Stomach (tissue), 4 donors: ENCODE results near the gene TIMM17A.

Experiments used
- POLR2A ChIP-seq, 4 donors: fragments of 450-650 bp; IDR thresholded peaks; one replicate each; pipeline ENCODE4 v1.6.1; 2016; ENCODE audit warnings: antibody characterized with exemption in 4 of 4, control low read depth in 2 of 4, mild to moderate bottlenecking in 1 of 4, moderate library complexity in 1 of 4
- TF ChIP-seq, protein P1 (sequence below), 7 experiments: fragments of 450-650 bp in 4 of 7; fragments of 200-600 bp in 3 of 7; sonication (generic) in 3 of 7; IDR thresholded peaks; one replicate each; pipeline ENCODE4 v1.5.1; 2016 to 2019; ENCODE audit warnings: antibody characterized with exemption in 7 of 7, control low read depth in 2 of 7, mild to moderate bottlenecking in 1 of 7

DNA sequence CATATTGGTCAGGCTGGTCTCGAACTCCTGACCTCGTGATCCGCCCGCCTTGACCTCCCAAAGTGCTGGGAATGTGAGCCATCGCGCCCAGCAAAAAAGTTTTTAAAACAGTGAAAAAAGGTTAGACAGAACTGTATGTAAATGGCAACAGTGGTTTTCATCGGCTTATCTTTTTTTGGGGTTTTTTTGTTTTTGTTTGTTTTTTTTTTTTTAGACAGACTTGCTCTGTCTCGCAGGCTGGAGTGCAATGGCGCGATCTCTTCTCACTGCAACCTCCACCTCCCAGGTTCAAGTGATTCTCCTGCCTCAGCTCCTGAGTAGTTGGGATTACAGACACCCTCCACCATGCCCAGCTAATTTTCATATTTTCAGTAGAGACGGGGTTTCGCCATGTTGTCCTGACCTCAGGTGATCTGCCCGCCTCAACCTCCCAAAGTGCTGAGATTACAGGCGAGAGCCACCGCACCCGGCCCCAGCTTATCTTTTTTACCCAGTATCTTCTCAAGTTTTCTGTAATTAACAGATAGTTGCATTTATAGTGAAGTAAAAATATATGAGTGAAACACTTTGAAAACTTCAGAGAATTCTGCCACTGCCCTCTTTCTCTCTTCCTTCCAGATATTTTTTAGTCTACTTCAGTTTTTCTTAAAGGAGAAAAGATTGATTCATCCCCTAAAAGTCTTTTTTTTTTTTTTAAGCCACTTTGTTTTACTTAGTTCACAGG lies 13.1 kb downstream of the TIMM17A start:
- no peak for TF ChIP-seq POLR2A (IDR thresholded peaks at IDR 0.05)
- TF ChIP-seq, protein P1, sequence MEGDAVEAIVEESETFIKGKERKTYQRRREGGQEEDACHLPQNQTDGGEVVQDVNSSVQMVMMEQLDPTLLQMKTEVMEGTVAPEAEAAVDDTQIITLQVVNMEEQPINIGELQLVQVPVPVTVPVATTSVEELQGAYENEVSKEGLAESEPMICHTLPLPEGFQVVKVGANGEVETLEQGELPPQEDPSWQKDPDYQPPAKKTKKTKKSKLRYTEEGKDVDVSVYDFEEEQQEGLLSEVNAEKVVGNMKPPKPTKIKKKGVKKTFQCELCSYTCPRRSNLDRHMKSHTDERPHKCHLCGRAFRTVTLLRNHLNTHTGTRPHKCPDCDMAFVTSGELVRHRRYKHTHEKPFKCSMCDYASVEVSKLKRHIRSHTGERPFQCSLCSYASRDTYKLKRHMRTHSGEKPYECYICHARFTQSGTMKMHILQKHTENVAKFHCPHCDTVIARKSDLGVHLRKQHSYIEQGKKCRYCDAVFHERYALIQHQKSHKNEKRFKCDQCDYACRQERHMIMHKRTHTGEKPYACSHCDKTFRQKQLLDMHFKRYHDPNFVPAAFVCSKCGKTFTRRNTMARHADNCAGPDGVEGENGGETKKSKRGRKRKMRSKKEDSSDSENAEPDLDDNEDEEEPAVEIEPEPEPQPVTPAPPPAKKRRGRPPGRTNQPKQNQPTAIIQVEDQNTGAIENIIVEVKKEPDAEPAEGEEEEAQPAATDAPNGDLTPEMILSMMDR (IDR thresholded peaks at IDR 0.05) = no peak
